GM18907 (cell line): ENCODE results near the gene ESF1.
A peak's percentile ranks its signal among the peaks of the same experiment; 100 is the strongest.
"Not testable (repeated sequence)": the region's sequence is repeated elsewhere in the genome, so short reads cannot be mapped to it uniquely, and the experiment has no call there.

Experiments used
- ATAC-seq: cut with Tn5 transposase; IDR thresholded peaks from one replicate; pipeline ENCODE4 v1.9.1; 2021; ENCODE audit warnings: mild to moderate bottlenecking, moderate library complexity; ENCODE audit not compliant: unreplicated experiment

Gene ESF1

DNA sequence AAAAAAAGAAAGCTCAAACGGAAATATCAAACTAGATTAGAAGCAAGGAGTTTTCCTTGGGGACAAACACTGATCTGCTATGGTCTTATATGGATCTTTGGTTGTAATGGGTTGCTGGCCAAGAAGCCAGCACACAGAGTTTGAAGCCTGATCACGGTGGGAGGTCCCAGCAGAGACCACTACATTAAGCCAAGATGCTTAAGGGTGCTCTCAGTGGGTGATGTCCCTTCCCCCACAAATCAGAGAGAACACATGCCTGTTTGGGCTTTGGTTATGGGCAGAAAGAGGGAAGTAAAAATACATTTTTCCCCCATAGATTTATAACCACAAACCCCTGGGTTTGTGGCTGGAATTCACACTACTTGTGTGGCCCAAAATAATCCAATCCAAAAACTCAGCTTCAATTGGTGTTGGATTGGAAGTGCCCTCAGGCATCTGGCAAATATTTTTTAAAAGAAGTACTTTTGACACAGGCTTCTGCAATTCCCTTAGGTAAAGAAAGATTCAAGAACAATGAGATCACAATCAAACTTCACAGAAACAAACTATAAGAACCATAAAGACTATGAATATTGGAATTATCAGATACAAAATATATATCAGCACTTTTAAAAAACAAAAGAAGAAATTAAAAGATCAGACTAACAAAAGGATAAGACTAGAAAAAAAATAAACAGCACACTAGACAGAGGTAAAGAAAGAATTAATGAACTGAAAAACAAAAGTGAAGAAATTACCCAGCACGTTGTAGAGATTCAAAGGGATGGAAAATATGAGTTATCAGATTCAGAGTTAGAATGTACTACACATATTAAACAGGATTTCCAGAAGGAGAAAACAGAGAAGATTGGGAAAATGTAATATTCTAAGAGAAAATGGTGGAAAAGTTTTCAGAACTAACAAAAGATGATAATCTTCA is 44.7 kb downstream of the ESF1 start:
- no peak for ATAC-seq

DNA sequence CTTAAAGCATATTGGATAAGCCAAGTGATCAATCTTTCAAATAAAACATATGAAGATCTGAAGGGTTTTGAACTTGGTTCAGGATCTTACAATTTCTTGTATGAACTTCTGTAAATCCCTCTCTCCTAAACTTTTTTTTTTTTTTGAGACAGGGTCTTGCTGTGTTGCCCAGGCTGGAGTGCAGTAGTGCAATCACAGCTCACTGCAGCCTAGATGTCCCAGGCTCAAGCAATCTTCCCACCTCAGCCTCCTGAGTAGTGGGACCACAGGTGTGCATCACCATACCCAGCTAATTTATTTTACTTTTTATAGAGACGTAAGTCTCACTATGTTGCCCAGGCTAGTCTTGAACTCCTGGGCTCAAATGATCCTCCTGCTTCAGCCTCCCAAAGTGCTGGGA is 46.5 kb downstream of the ESF1 start:
- not testable (repeated sequence) for ATAC-seq

GRCh38 chr20:13736436-13737191 is 48.1 kb downstream of the ESF1 start:
- no peak for ATAC-seq

GRCh38 chr20:13735826-13736225 is 48.9 kb downstream of the ESF1 start:
- no peak for ATAC-seq

GRCh38 chr20:13723011-13723410 is 61.7 kb downstream of the ESF1 start:
- no peak for ATAC-seq

DNA sequence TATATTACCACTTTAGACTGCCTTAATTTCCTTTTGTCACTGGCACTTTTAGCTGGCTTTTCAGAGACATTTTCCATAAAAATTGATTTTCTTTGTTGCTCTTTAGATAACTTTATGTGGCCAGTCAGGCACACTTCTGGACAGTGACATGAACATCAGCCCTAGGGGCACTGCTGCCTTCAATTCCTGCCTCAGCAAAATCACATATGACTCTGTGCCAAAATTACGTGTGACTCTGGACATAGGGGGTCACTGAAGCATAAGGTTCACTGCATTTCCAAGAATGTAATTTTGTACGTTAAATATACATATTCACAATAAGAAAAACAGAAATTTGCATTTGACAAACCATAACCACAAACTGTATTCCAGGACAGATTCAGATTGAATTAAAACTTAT is 66.5 kb downstream of the ESF1 start:
- ATAC-seq = peak; percentile 26

DNA sequence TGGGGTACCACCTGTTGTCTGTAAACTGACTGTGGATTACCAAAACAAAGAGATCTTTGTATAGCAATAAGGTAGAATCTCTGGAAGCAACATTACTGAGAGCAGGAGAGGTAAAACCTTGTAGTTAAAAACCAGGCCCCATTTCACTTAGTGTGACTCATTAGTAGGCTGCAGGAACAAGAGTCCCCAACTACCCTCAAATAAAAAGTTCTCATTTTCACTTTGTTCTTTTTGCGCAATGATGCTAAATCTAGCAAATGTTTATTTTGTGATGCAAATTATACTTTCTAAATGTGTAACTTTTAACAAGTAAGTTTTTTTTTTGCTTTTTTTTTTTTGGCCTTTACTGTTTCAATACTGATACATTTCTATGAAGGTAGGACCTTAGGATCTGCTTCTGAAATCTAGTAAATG is 67.1 kb downstream of the ESF1 start:
- peak; percentile 79 for ATAC-seq

DNA sequence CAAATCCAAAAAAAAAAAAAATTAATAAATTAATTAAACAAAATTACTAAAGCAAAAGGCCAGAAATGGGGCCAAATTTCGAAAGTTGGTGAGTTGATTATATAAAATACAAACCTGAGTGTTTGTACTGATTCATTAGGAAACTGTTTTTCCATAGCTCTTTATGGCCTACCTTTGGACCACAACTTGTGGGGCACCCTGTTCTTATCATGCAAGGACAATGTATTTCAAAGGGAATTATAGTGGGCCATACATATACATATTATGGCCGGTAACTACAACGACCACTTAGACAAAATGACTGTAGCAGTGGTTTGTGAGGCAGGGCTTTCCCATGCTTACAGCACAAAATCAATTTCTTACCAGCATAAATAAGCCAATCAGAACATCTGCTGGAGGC is 69.5 kb downstream of the ESF1 start:
- no peak for ATAC-seq

- no peak for ATAC-seq
Measured at GRCh38 chr20:13708234-13708633, 76.5 kb downstream of the ESF1 start.

DNA sequence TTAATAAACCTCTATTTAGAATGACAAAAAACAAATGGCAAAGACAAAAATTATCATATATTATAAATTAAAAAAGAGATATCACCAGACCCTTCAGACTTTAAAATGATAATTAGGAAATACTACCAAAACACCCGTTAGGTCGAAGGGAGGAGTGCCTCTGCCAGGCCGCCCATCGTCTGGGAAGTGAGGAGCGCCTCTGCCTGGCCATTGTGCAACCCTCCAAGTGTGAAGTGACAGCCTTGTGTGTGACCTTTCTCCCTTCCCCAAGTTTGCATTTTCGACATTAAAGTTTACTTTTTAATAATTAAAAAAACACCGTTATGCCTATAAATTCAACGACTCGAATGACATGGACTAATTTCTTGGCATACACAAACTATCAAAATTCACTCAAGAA is 81.5 kb downstream of the ESF1 start:
- ATAC-seq = no peak

GRCh38 chr20:13701486-13701885 is 83.2 kb downstream of the ESF1 start:
- ATAC-seq = no peak

DNA sequence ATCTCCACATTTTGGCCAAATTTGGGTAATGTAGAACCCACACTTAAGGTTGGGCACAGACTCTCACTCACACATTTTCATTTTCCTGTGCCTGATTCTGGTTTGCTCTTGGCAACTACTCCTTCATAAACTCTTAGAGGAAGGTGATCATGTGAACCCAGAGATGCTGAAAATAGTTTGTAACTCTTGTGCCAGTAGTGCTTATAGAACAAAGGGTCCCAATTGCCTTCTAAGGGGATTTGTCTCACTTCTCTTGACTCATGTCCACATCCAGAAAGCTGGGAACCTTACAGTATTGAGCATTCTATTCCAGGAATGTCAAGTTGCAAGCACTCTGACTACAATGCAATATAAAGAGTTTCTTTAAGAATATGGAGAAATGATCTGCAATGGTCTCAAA is 84.0 kb downstream of the ESF1 start:
- ATAC-seq = no peak

GRCh38 chr20:13694420-13695150 is 90.1 kb downstream of the ESF1 start:
- ATAC-seq = no peak

- no peak for ATAC-seq
Measured at GRCh38 chr20:13692802-13693736, 91.7 kb downstream of the ESF1 start.

GRCh38 chr20:13690943-13691342 is 93.8 kb downstream of the ESF1 start:
- no peak for ATAC-seq

GRCh38 chr20:13687815-13688214 is 96.9 kb downstream of the ESF1 start:
- no peak for ATAC-seq

DNA sequence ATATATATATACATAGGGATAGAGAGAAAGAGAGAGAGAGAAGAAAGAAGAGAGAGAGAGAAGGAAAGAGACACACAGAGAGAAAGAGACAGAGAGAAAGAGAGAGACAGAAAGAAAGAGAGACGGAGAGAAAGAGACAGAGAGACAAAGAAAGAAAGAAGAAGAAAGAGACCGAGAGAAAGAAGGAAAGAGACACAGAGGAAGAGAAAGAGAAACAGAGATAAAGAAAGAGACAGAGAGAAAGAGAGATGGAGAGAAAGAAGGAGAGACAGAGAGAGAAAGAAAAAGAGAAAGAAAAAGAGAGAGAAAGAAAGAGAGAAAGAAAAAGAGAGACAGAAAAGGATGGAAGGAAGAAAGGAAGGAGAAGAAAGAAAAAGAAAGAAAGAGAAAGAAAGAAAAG is 99.1 kb downstream of the ESF1 start:
- no peak for ATAC-seq

- peak; percentile 83 for ATAC-seq
Measured at GRCh38 chr20:13684566-13685222, 100.0 kb downstream of the ESF1 start.

DNA sequence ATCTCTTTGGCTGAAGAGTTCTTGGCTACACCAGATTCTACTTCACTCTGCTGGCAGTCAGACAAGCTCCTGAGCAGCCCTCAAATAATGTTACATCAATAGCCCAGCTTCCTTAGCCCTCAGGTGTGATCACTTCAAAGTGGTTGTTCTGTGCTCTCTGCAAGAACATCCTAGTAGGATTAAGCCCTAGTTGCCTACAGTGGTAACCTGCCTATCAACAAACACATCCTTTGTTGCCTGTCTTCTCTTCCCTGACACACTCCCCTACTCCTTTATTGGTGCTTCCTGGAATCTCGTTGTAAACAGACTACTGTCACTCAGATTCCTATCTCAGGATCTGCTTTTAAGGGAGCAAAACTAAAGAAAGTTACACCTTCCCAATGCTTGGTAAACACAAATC is 100.9 kb downstream of the ESF1 start:
- ATAC-seq = no peak
